ENCODE measurements around the gene PIP. TPM values are rescaled to one million over a fixed set of nuclear protein-coding genes. Genes with fewer than 3 reads are reported as not detected.

Gene PIP, protein sequence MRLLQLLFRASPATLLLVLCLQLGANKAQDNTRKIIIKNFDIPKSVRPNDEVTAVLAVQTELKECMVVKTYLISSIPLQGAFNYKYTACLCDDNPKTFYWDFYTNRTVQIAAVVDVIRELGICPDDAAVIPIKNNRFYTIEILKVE
- 0.32 and 2.9 TPM in 2 replicates for total RNA-seq

GRCh38 chr7:143131781-143132180, at the start of gene PIP:
Gene PIP (plus strand): TSS chr7:143132077. CDS start chr7:143132117, 40 bp downstream.

GRCh38 chr7:143183024-143183423, 51.1 kb downstream of the PIP start, which contains the start of gene TAS2R39:
Gene TAS2R39 (plus strand): TSS chr7:143183419. CDS start chr7:143183419, 0 bp downstream.

Other genes starting within 250 kb of the PIP start
- gene TRPV6, start 246.3 kb upstream of the PIP start, total RNA-seq = not detected in 2 replicates
- not detected in 2 replicates for gene TRPV5, start 198.3 kb upstream of the PIP start, total RNA-seq
- gene LLCFC1, start 192.6 kb upstream of the PIP start, total RNA-seq = not detected in 2 replicates
- gene KEL, start 169.7 kb upstream of the PIP start, total RNA-seq = 0.49 TPM in 1 of 2 replicates, not detected in the other
- not detected in 2 replicates for gene OR9A2, start 104.9 kb upstream of the PIP start, total RNA-seq
- gene OR6V1, start 79.7 kb upstream of the PIP start, total RNA-seq = not detected in 2 replicates
- gene TAS2R39, start 51.3 kb downstream of the PIP start, total RNA-seq = not detected in 2 replicates
- gene TAS2R40, start 90.0 kb downstream of the PIP start, total RNA-seq = not detected in 2 replicates
- gene GSTK1, start 131.4 kb downstream of the PIP start, total RNA-seq = 126 and 130 TPM in 2 replicates
- gene TMEM139, start 152.9 kb downstream of the PIP start, total RNA-seq = not detected in 2 replicates
- 6.7 and 9.1 TPM in 2 replicates for gene CASP2, start 156.3 kb downstream of the PIP start, total RNA-seq
- gene CLCN1, start 184.0 kb downstream of the PIP start, total RNA-seq = not detected in 2 replicates
- 0.36 and 0.97 TPM in 2 replicates for gene FAM131B, start 230.6 kb downstream of the PIP start, total RNA-seq
- 148 and 198 TPM in 2 replicates for gene ZYX, start 249.3 kb downstream of the PIP start, total RNA-seq